HCT116 (cell line): ENCODE data around the gene TCERG1L.

Experiments used
- EZH2 ChIP-seq: fragments of 200-600 bp; sonication (generic); IDR thresholded peaks from 2 replicates; pipeline ENCODE4 v1.6.1; 2017; ENCODE audit warnings: antibody characterized with exemption, mixed run types
- POLR2AphosphoS5 ChIP-seq: IDR thresholded peaks from 2 replicates; pipeline ENCODE4 v1.6.1; 2011; ENCODE audit warnings: mild to moderate bottlenecking, low read depth, low read length, moderate library complexity
- TF ChIP-seq, protein P1 (sequence below), 3 experiments: fragments of 200-600 bp in 1 of 3; sonication (generic) in 1 of 3; IDR thresholded peaks in 2 of 3; conservative IDR thresholded peaks in 1 of 3; 2 replicates each; pipeline ENCODE4 v1.5.1; 2012 to 2017; ENCODE audit warnings: low read depth in 2 of 3, low read length in 2 of 3, antibody characterized with exemption in 1 of 3, borderline replicate concordance in 1 of 3, control low read depth in 1 of 3, mild to moderate bottlenecking in 1 of 3, mixed read lengths in 1 of 3, mixed run types in 1 of 3, moderate library complexity in 1 of 3; ENCODE audit not compliant: insufficient read depth in 1 of 3

DNA sequence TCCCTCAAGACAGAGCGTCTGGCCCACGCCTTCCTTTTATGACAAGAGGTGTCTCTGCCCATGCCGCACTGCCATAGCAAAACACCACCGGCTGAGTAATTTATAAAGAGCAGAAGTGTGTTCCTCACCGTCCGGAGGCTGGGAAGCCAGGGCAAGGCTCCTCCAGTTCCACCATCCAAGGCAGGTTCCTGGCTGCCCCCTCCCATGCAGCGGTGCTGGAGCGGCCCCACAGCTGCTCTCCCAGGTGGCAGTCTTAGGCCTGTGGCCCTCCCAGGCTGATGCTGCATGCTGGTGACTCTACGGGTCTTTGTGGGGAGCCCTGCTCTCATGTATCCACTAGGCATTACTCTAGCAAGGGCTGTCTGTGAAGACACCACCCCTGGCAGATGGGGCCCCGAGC lies 113.1 kb downstream of the TCERG1L start:
- TF ChIP-seq, protein P1, sequence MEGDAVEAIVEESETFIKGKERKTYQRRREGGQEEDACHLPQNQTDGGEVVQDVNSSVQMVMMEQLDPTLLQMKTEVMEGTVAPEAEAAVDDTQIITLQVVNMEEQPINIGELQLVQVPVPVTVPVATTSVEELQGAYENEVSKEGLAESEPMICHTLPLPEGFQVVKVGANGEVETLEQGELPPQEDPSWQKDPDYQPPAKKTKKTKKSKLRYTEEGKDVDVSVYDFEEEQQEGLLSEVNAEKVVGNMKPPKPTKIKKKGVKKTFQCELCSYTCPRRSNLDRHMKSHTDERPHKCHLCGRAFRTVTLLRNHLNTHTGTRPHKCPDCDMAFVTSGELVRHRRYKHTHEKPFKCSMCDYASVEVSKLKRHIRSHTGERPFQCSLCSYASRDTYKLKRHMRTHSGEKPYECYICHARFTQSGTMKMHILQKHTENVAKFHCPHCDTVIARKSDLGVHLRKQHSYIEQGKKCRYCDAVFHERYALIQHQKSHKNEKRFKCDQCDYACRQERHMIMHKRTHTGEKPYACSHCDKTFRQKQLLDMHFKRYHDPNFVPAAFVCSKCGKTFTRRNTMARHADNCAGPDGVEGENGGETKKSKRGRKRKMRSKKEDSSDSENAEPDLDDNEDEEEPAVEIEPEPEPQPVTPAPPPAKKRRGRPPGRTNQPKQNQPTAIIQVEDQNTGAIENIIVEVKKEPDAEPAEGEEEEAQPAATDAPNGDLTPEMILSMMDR (IDR thresholded peaks at IDR 0.05 in 2 of 3, conservative IDR thresholded peaks at IDR 0.05 in 1 of 3; ENCODE audit: borderline replicate concordance in 1 of 3, insufficient read depth in 1 of 3, low read depth in 2 of 3, low read length in 2 of 3), result no peak
- TF ChIP-seq POLR2AphosphoS5 (no peak), EZH2 (no peak)
